Lower lobe of right lung (tissue), 2 donors: Measurements from ENCODE around the gene OSBPL2. TPM values are rescaled to one million over a fixed set of nuclear protein-coding genes. Genes with fewer than 3 reads are reported as not detected.

ENCODE experiments used
- ATAC-seq, 2 donors: fragments of 200-7000 bp; cut with Tn5 transposase; one replicate each; pipeline ENCODE4 v1.9.1; 2020 to 2022; ENCODE audit warnings: mild to moderate bottlenecking in 2 of 2, moderate library complexity in 2 of 2
- DNase-seq: peaks from one replicate; pipeline ENCODE4 v3.0.0-alpha.2; 2020
- H3K27ac ChIP-seq: fragments of 200-600 bp; one replicate; pipeline ENCODE4 v1.8.0; 2022
- H3K27me3 ChIP-seq: fragments of 200-600 bp; one replicate; pipeline ENCODE4 v1.8.0; 2022; ENCODE audit warnings: low read depth
- H3K36me3 ChIP-seq: fragments of 200-600 bp; one replicate; pipeline ENCODE4 v1.8.0; 2022; ENCODE audit warnings: mild to moderate bottlenecking
- H3K4me1 ChIP-seq: fragments of 200-600 bp; one replicate; pipeline ENCODE4 v1.8.0; 2022
- H3K4me3 ChIP-seq: fragments of 200-600 bp; one replicate; pipeline ENCODE4 v1.8.0; 2022; ENCODE audit warnings: mild to moderate bottlenecking
- H3K9me3 ChIP-seq: fragments of 200-600 bp; one replicate; pipeline ENCODE4 v1.8.0; 2022
- CTCF ChIP-seq: fragments of 200-600 bp; IDR thresholded peaks from one replicate; pipeline ENCODE4 v1.8.0; 2022; ENCODE audit warnings: antibody characterized with exemption, mild to moderate bottlenecking
- intact Hi-C: fragments of 100-400 bp; cut with DNase I; formaldehyde crosslinking; loops from one replicate; pipeline ENCODE4 v1.11.0; 2022
- total RNA-seq: library from RNA; stranded (reverse); fragmentation: NEBNext Ultra II Directional; extraction: Animal tissue kit (Norgen Biotek cat#: 25700); gene quantifications from one replicate; pipeline ENCODE4 v1.2.1, GENCODE V29; 2021
- donor health status: DM: no; HTN: yes; CAD: no; lungs with severe emphysema.

Gene OSBPL2
- total RNA-seq, 1 donor from 2014 or later = 56.0 TPM

GRCh38 chr20:62232770-62233645 is 5.3 kb upstream of the OSBPL2 start:
- H3K4me3 ChIP-seq = no peak overlapping the region
- no peak overlapping the region for H3K27ac ChIP-seq
- H3K9me3 ChIP-seq = no peaks in the 10 kb centered on the region
- ATAC-seq (no peak), DNase-seq (no peak)
- intact Hi-C loops = no loop called here
- TF ChIP-seq CTCF = no peak
- no peaks in the 10 kb centered on the region for H3K36me3 ChIP-seq
- peaks cover 7% of the 10 kb centered on the region for H3K27me3 ChIP-seq
- H3K4me1 ChIP-seq = peaks cover 4% of the 10 kb centered on the region

GRCh38 chr20:62233684-62234083 is 4.6 kb upstream of the OSBPL2 start:
- H3K4me3 ChIP-seq = no peak overlapping the region
- no peaks in the 10 kb centered on the region for H3K36me3 ChIP-seq
- intact Hi-C loops = no loop called here
- peaks cover 4% of the 10 kb centered on the region for H3K4me1 ChIP-seq
- no peak overlapping the region for H3K27ac ChIP-seq
- no peaks in the 10 kb centered on the region for H3K27me3 ChIP-seq
- no peak for ATAC-seq
- H3K9me3 ChIP-seq = no peaks in the 10 kb centered on the region
- no peak for DNase-seq
- TF ChIP-seq CTCF = no peak

GRCh38 chr20:62234339-62234738 is 4.0 kb upstream of the OSBPL2 start:
- Histone ChIP-seq H3K27me3 (no peaks in the 10 kb centered on the region), H3K4me3 (no peak overlapping the region), H3K4me1 (peaks cover 7% of the 10 kb centered on the region), H3K36me3 (no peaks in the 10 kb centered on the region), H3K9me3 (no peaks in the 10 kb centered on the region), H3K27ac (no peak overlapping the region)
- DNase-seq (no peak), ATAC-seq (no peak)
- intact Hi-C loops = no loop called here
- no peak for TF ChIP-seq CTCF

GRCh38 chr20:62235001-62235776 is 3.1 kb upstream of the OSBPL2 start:
- H3K27ac ChIP-seq = no peak overlapping the region
- no peak for DNase-seq
- intact Hi-C loops = no loop called here

DNA sequence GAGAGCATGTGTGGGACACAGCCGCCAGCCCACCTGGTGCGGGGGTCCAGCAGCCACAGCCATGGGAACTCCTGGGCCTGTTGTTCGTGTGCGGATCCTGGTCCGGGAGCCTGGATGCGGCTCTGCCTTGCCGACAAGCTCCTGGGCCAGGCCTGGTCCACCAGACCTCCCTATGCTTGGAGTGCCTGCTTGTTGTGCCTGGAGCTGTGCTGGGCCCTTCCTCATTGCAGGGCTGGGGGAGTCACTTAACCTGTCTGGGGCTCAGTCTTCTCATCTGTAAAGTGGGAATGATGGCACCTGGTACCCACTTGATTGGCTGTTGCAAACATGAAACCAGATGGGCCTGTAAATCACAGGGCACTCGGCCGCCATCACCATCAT is 2.6 kb upstream of the OSBPL2 start:
- Histone ChIP-seq H3K27ac (no peak overlapping the region), H3K9me3 (no peaks in the 10 kb centered on the region), H3K27me3 (no peaks in the 10 kb centered on the region), H3K36me3 (peaks cover 2% of the 10 kb centered on the region), H3K4me1 (peaks cover 22% of the 10 kb centered on the region), H3K4me3 (no peak overlapping the region)
- DNase-seq = no peak
- no peak for ATAC-seq
- TF ChIP-seq CTCF = no peak
- intact Hi-C loops = no loop called here

More at GRCh38 chr20:62235001-62235776, 3.1 kb upstream of the OSBPL2 start:
- no peak overlapping the region for H3K4me3 ChIP-seq
- H3K36me3 ChIP-seq = no peaks in the 10 kb centered on the region
- no peak for ATAC-seq
- H3K9me3 ChIP-seq = no peaks in the 10 kb centered on the region
- peaks cover 16% of the 10 kb centered on the region for H3K4me1 ChIP-seq
- no peak for TF ChIP-seq CTCF
- no peaks in the 10 kb centered on the region for H3K27me3 ChIP-seq
